HL-60/S4 (cell line): ENCODE results near the gene CD83.

Source experiments
- in situ Hi-C: fragments of 300-500 bp; cut with MboI; formaldehyde crosslinking; loops from 2 replicates; pipeline ENCODE4 v1.14.3; 2022; ENCODE audit warnings: low sequenced_read_pairs

CD83 gene

GRCh38 chr6:14089224-14089623 is 28.3 kb upstream of the CD83 start:
- in situ Hi-C loops: no loop called here

GRCh38 chr6:14091339-14091978 is 26.1 kb upstream of the CD83 start:
- in situ Hi-C loops: no loop called here

GRCh38 chr6:14092316-14092715 is 25.3 kb upstream of the CD83 start:
- in situ Hi-C loops: no loop called here

- in situ Hi-C loops: no loop called here
Measured at GRCh38 chr6:14092838-14093789, 24.5 kb upstream of the CD83 start.

GRCh38 chr6:14094721-14095120 is 22.9 kb upstream of the CD83 start:
- in situ Hi-C loops: no loop called here

- in situ Hi-C loops: no loop called here
Measured at GRCh38 chr6:14095437-14095836, 22.1 kb upstream of the CD83 start.

GRCh38 chr6:14100138-14100537 is 17.4 kb upstream of the CD83 start:
- in situ Hi-C loops: no loop called here

- in situ Hi-C loops: no loop called here
Measured at GRCh38 chr6:14100966-14101365, 16.6 kb upstream of the CD83 start.

GRCh38 chr6:14102383-14102782 is 15.2 kb upstream of the CD83 start:
- in situ Hi-C loops: no loop called here

- in situ Hi-C loops: no loop called here
Measured at GRCh38 chr6:14105547-14105946, 12.0 kb upstream of the CD83 start.

GRCh38 chr6:14107000-14107399 is 10.6 kb upstream of the CD83 start:
- in situ Hi-C loops: no loop called here

- in situ Hi-C loops: no loop called here
Measured at GRCh38 chr6:14107711-14108494, 9.7 kb upstream of the CD83 start.

GRCh38 chr6:14108571-14109410 is 8.8 kb upstream of the CD83 start:
- in situ Hi-C loops: no loop called here

GRCh38 chr6:14109411-14109826 is 8.2 kb upstream of the CD83 start:
- in situ Hi-C loops: no loop called here

- in situ Hi-C loops: no loop called here
Measured at GRCh38 chr6:14110001-14110818, 7.4 kb upstream of the CD83 start.

GRCh38 chr6:14113976-14114375 is 3.6 kb upstream of the CD83 start:
- in situ Hi-C loops: no loop called here

GRCh38 chr6:14118091-14118439 is 493 bp downstream of the CD83 start:
- in situ Hi-C loops: no loop called here

- in situ Hi-C loops: no loop called here
Measured at GRCh38 chr6:14118446-14118845, 874 bp downstream of the CD83 start.

GRCh38 chr6:14119784-14120183 is 2.2 kb downstream of the CD83 start:
- in situ Hi-C loops: no loop called here

GRCh38 chr6:14120546-14120945 is 3.0 kb downstream of the CD83 start:
- in situ Hi-C loops: no loop called here
